Activated naive CD4-positive, alpha-beta T cell treated with Interleukin-2 at 50 U/mL for 16 hours (primary cell): ENCODE results near the gene VIPR1.

Source experiments
- DNase-seq: peaks from one replicate; pipeline ENCODE4 v3.0.0-alpha.2; 2020

VIPR1 gene

GRCh38 chr3:42493798-42494151, 8.7 kb upstream of the VIPR1 start:
- DNase-seq = no peak

GRCh38 chr3:42495393-42495792, 7.0 kb upstream of the VIPR1 start:
- no peak for DNase-seq

- no peak for DNase-seq
These were observed 5.3 kb upstream of the VIPR1 start for GRCh38 chr3:42497009-42497731.

DNA sequence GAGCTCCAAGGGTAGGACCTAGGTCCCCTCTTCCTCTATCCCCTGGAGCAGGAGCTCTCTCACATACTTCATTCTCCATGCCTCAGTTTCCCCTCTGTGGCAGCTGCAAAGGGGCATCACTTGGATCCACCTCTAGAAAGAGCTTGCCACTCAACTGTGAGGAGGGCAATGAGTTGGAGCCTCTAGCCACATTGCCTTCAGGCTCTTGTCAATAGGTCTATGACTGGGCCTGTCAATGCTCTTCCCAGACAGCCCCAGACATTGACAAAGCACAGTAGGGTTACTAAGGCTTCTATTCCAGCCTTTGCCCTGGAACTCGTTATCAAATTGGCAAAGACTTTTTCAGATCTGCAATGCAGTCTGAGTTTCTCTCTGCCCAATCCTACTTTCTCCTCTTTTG, 4.4 kb upstream of the VIPR1 start:
- DNase-seq = no peak

DNA sequence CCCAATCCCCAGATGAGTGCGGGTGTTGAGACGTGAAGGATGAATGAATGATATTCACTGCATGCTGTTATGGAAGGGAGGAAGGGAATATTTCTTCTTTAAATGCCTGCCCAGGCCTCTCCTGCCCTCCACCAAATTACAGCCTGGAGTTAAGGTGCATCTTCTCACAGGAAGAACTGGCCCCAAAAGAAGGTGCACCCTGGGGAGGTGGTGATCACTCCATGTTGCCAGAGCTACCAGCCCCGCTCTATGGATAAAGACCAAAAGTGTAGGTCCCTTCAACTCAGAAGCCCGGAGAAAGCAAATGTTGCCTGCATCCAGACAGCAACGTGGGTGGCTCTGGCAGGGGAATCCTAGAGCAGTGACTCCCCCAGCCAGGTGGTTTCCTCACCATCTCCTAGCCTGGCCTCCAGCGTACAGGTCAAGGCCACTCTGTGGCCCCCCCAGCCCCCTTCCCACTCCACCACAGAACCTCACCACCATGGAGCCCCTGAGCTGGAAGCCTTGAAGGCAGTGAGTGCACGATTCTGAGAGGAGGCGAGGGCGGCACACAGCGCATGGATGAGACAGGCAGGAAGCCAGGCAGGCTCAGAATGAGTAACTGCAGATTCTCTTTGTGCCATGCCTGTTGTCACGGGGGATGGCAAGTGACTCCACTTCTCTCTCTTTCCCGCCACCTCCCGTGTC, 3.5 kb upstream of the VIPR1 start:
- peak; percentile 17 for DNase-seq

GRCh38 chr3:42499478-42499871, 3.0 kb upstream of the VIPR1 start:
- no peak for DNase-seq

GRCh38 chr3:42500091-42500490, 2.4 kb upstream of the VIPR1 start:
- no peak for DNase-seq

DNA sequence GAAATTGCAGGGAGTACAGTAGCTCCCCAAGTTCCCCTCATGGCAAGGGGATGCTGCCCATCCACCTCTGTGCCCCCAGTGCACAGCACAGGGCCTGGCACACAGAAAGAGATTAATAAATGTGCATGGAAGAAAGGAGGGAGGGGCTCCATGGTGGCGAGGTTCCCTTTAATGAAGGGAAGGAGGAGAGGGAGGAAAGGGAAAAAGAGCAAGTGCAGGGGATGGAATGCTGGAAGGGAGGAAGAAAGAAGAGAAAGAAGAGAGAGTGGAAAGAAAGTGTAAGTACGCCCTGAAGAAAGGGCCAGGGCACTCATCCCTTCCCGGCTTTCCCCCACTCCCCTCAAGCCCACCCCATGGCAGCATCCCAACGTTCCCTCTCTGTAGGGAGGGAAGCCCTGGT, 1.5 kb upstream of the VIPR1 start:
- no peak for DNase-seq

DNA sequence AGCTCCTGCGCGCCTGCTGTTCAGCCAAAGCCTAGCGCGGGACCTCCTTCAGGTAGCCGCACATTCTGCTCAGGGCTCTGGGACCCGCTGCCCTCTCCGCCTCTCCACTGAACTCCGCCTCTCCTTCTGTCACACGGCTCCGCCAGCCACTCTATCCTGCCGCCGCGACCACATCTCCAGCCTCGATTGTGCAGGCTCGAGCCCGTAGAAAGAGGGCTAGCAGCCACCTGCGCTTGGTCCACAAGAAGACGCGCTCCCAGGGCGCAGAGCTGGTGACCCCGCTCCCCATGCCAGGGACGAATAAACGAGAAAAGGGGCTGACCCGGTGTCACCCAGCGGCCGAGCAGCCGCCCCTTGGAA, 1.1 kb upstream of the VIPR1 start:
- peak; percentile 16 for DNase-seq

GRCh38 chr3:42501681-42502428, 588 bp upstream of the VIPR1 start:
- DNase-seq = peak; percentile 73

GRCh38 chr3:42503251-42503924, 945 bp downstream of the VIPR1 start:
- DNase-seq = no peak

DNA sequence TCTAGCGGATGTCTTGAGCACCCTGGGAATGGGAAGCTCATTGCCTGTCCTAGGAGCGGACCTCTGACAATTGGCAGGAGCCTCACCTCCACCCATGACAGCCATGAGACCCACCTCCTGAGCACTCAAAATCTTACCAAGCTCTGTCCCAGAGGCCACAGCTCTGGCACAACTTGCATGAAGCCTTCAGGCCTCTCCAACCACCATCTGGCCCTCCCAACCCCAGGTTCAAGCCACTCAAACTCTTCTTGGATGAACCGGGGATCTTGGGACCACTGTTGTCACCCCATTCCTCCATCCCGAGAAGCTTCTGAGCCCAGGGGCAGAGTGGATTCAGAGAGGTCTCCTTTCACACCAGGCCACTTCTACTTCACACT, 1.5 kb downstream of the VIPR1 start:
- no peak for DNase-seq

GRCh38 chr3:42504334-42505127, 2.1 kb downstream of the VIPR1 start:
- DNase-seq = no peak

DNA sequence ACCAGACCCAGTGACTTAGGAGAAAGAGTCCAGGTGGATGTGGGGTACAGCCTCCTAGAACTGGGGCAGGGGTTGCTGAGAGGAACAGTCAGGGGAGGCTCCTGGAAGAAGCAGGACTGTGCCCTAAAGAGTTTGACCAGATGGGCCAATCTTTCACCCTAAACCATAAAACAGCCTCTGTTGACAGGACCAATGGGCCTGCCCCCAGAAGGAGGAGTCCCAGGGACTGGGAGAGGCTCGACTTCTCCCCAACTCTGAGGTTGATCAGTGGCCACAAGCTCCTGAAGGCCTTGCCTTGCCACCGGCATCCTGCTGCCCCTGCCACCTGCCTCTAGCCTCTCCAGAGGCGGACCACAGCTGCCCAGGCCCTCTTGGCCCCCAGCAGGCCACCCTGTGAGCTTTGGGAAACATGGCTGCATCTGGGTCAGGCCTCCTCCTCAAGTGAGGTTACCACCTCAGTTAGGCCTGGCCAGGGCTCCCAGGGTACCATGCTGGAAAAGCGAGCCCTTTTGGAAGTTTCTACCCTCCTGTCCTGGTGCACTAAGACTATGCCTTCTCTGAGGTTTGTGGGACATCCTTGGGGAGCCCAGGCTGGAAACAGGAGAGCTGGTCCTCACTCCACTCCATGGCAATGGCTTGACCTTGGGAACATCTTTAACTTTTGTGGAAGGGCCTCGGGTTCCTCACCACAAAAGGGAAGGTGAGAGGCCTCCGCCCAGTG, 2.8 kb downstream of the VIPR1 start:
- no peak for DNase-seq

GRCh38 chr3:42505849-42506410, 3.5 kb downstream of the VIPR1 start:
- DNase-seq = no peak

GRCh38 chr3:42507252-42507651, 4.8 kb downstream of the VIPR1 start:
- no peak for DNase-seq

DNA sequence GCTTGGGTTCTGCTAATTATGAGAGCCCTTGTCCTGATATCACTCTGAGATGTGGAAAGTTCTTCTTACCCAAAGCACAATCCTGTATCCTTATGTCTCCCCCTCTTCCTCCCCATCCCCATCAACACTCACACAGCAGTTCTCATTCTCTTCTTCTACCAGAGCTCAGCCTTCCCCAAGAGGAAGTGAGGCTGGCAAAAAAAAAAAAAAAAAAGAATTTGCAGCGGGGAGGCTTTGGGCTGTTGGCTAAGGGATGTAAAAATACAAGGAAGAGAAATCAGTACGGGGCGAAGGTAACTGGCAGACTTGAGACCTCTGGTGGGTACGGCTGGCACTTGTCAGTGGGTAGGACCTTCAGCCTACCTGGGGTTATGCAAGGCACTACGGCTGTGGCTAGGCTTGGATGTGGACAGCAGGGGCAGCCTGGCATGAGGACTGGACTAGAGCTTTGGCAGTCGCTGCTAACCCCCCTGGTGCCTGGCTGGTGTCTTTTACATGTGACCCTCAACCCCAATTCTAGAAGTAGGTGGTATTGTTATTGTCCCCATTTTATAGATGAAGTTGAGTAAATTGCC, 5.4 kb downstream of the VIPR1 start:
- no peak for DNase-seq

GRCh38 chr3:42508562-42508961, 6.1 kb downstream of the VIPR1 start:
- DNase-seq = no peak

- DNase-seq = no peak
These were observed 6.7 kb downstream of the VIPR1 start for GRCh38 chr3:42509111-42509510.

- DNase-seq = no peak
These were observed 7.9 kb downstream of the VIPR1 start for GRCh38 chr3:42510325-42510724.

- DNase-seq = no peak
These were observed 8.8 kb downstream of the VIPR1 start for GRCh38 chr3:42511201-42511600.
